Left cardiac atrium (tissue), 4 donors: Measurements from ENCODE around the gene GPR17. TPM values are rescaled to one million over a fixed set of nuclear protein-coding genes. Genes with fewer than 3 reads are reported as not detected.

Experiments
- ATAC-seq, 2 donors: fragments of 200-7000 bp; cut with Tn5 transposase; one replicate each; pipeline ENCODE4 v1.9.1; 2020; ENCODE audit warnings: mild to moderate bottlenecking in 2 of 2, moderate library complexity in 2 of 2
- DNase-seq: peaks from one replicate; pipeline ENCODE4 v3.0.0-alpha.2; 2020
- intact Hi-C, 2 donors: fragments of 100-400 bp; cut with DNase I; formaldehyde crosslinking; loops; one replicate each; pipeline versions ENCODE4 v1.14.1 to v1.15.1; 2022 to 2023
- total RNA-seq, 2 donors: library from RNA; stranded (reverse); fragmentation: NEBNext Ultra II Directional; extraction: Animal tissue kit (Norgen Biotek cat#: 25700); gene quantifications; one replicate each; pipeline ENCODE4 v1.2.1, GENCODE V29; 2021
- donor health status: DM: no; HTN: yes; CAD: no.
- donor health status: DM: no; HTN: yes; CAD: no; lungs with severe emphysema.
- donor health status: DM: yes; HTN: yes; CAD: no.
- donor health status: Dilated cardiomyopathy.

Gene GPR17
- total RNA-seq, 2 donors from 2014 or later = 0.24 TPM; not detected in 1

GRCh38 chr2:127698553-127699355 is 52.8 kb downstream of the GPR17 start:
- intact Hi-C loops = loop anchor here in 1 of 2 donors (10.0 kb wide), 1 partner anchor 104 kb away; no protein-coding TSS in a partner anchor
- ATAC-seq (no peak), DNase-seq (no peak)

- peak; percentile 78 for DNase-seq
- intact Hi-C loops = loop anchor here in 1 of 2 donors (5.0 kb wide), 1 partner anchor 173 kb away; the partner anchor contains the start of gene IWS1
- ATAC-seq = peak; percentile 5 to 62
Observed at GRCh38 chr2:127700527-127701192, 54.7 kb downstream of the GPR17 start.

- intact Hi-C loops = loop anchor here in 1 of 2 donors (5.0 kb wide), 1 partner anchor 174 kb away; the partner anchor contains the start of gene IWS1
- ATAC-seq = peak; percentile 89 to 93
- peak; percentile 93 for DNase-seq
Observed at GRCh38 chr2:127701193-127701650, 55.3 kb downstream of the GPR17 start, which contains the start of gene SFT2D3. Gene SFT2D3, plus strand, starts transcription at chr2:127701497. Its CDS starts 32 bp downstream, at chr2:127701529.

- DNase-seq (peak; percentile 82), ATAC-seq (peak; percentile 69 to 77)
- intact Hi-C loops = loop anchor here in 1 of 2 donors (5.0 kb wide), 1 partner anchor 175 kb away; the partner anchor contains the start of gene IWS1
Observed at GRCh38 chr2:127701651-127702394, 55.9 kb downstream of the GPR17 start.

Other genes starting within 250 kb of the GPR17 start
- not detected for gene PROC, start 227.7 kb upstream of the GPR17 start, total RNA-seq
- 10 to 100 TPM; 41.9 to 49.7 TPM for gene IWS1, start 119.7 kb upstream of the GPR17 start, total RNA-seq
- gene MYO7B, start 110.5 kb upstream of the GPR17 start, total RNA-seq = under 1 TPM; 0.27 to 0.89 TPM
- gene LIMS2, start 29.4 kb downstream of the GPR17 start, total RNA-seq = 100 to 1,000 TPM; 157 to 204 TPM
- 1 to 10 TPM; 3.3 to 4.7 TPM for gene SFT2D3, start 55.3 kb downstream of the GPR17 start, total RNA-seq
- gene WDR33, start 165.0 kb downstream of the GPR17 start, total RNA-seq = 10 to 100 TPM; 34.8 to 36.6 TPM
- 10 to 100 TPM; 18.8 to 21.8 TPM for gene POLR2D, start 212.0 kb downstream of the GPR17 start, total RNA-seq
- 10 to 100 TPM in 1 of 2 donors, 1 to 10 TPM in 1; 8.0 to 11.7 TPM for gene AMMECR1L, start 239.8 kb downstream of the GPR17 start, total RNA-seq